Fibroblast of skin of scalp (primary cell): ENCODE results near the gene DNAJC22.

Experiments used
- DNase-seq: peaks from one replicate; pipeline ENCODE4 v3.0.0-alpha.2; 2013

Gene DNAJC22

DNA sequence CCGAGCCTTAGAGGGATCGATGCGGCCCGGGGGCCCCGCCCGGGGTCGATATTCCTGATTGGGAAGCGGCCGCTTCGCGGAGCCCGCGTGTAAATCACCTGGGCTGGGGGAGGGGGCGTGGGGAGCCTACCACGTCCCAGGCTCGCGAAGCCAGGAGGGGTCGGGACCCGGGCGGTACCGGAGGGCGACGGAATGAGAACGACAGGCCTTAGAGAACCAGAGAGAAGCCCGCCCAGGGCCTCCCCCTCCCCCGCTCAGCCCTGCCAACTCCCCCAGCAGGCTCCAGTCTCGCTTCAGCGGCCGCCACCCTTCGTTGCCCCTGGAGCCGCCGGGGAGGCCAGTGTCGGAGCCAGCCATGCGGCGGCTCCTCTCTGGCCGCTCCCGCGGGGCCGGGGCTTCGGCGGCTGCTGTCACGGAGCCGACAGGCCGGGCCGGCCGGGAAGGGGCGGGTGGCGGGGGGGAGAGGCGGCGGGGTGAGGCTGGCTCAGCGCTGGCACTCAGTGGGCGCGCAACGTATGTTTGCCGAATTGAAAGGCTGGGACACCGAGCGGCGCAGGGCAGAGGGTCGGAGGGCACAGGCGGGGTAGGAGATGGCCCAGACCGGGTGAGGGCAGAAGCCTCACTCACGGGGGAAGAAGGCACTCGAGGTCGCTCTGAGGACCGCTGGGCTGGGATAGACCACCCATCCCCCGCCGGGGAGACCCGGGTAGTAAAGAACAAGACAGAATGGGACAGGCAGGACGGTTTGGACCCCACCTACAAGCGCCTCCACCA lies 1.4 kb upstream of the DNAJC22 start:
- no peak for DNase-seq

DNA sequence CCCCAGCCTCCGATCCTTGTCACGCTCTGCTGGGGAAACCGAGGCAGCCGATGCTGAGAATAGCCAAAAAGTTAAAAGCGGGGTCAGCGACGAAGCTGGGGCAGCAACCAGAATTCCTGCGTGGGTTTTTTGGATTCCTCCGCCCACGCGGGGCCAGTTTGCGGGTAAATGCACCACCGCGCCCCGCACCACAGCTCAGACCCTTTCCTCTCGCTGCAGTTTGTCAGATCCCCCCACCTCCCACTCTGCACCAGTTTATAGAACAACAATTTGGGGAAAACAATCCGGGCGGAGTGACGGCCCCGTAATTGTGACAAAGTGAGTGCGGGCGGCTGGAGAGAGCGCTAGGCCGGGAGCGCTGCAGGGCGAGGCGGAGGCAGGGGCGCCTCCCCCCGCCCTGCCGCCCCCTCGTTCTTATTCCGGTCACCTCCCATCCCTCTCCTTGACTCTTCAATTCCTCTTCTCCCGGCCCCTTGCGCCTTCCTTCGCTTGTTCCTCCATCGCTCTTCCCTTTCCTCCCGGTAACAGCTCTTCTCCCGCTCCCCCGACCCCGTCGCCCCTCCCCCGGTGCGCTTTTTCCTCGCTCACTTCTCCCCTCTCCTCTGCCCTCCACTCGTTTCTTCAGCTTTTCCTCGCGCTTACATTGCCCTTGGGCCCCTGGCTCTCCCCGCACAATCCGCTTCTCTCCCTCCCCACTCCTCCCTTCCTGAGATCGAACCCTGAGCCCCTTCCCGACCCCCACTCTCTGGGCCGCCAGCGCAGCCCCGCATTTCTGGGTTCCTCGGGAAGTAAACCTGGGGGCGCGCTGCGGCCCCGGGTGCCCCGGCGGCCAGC lies 646 bp upstream of the DNAJC22 start:
- DNase-seq, result no peak

DNA sequence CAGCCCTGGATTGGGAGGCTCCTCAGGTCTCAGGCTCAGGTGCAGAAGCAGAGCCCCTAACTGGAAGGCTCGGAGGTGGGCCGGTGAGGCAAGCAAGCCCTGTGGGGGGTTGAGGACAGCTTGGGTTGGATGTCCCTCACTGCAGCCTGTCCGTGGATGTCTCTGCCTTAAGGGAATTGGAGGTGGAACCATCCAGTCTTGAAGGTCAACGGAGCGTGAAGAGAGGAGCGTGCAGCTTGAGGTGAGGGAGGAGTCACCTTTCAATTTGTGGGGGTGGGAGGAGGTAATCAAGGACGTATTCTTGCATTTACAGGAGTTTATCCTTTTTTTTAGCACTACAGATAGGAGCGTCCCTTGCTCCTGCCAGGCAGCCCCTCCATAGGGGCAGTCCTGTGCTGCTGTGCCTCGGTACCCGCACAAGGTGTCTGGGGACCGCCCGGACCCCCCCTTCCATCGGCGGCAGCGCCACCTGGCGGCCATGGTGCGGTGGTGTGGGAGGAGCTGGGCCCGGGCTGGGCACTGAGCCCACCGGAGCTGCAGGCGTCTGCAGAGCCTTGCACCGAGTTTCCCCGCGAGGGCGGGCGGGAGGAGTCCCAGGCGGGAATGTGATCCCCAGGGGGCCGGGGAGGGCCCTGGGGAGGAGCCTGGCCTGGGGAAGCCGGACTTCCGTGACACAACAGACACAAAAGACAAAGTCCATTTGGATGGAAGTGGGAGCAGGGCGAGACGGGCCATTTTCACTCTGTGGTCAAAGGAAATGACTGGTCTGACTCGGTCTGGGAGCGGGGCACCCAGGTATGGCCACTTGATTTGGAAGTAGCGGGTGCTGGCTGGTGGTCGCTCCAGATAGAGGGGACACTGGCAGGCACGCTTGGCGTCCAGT lies 864 bp downstream of the DNAJC22 start:
- peak; percentile 80 for DNase-seq

DNA sequence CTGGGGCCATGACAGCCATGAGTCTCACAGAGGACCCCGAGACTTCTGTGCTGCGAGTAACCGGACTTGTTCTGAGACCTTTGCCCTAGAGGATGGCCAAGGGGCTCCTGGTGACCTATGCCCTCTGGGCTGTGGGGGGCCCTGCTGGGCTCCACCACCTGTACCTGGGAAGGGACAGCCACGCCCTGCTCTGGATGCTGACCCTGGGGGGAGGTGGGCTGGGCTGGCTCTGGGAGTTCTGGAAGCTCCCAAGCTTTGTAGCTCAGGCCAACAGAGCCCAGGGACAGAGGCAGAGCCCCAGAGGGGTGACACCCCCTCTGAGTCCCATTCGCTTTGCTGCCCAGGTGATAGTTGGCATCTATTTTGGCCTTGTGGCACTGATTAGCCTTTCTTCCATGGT lies 2.1 kb downstream of the DNAJC22 start:
- no peak for DNase-seq

DNA sequence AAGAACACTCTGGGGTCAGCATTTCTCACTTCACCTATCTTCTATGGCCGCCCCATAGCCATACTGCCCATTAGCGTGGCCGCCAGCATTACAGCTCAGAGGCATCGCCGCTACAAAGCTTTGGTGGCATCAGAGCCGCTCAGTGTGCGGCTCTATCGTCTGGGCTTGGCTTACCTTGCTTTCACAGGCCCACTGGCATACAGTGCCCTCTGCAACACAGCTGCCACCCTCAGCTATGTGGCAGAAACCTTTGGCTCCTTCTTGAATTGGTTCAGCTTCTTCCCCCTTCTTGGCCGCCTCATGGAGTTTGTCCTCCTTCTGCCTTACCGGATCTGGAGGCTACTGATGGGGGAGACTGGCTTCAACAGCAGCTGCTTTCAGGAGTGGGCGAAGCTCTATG lies 2.6 kb downstream of the DNAJC22 start:
- DNase-seq, result no peak

DNA sequence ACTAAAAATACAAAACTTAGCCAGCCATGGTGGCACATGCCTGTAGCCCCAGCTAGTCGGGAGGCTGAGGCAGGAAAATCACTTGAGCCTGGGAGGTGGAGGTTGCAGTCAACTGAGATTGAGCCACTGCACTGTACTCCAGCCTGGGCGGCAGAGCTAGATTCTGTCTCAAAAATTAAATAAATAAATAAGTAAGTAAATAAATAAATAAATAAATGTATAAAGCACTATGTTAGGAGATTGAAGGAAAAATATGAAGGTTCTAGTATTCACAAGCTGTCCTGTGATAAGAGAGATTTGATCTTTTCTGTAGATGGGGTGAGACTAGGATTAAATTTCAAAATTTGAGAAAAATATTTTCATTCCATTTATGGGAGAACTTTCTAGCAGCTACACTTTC lies 5.7 kb downstream of the DNAJC22 start:
- DNase-seq, result no peak

DNA sequence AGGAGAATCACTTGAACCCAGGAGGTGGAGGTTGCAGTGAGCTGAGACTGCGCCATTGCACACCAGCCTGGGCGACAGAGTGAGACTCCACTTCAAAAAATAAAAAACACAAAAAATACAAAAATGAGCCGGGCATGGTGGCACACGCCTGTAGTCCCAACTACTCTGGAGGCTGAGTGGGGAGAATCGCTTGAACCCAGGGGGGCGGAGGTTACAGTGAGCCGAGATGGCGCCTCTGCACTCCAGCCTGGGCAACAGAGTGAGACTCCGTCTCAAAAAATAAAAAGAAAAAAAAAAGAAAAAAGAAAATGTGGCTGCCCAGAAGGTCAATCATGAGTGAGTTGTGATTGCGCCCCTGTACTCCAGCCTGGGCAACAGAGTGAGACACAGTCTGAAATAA lies 9.2 kb downstream of the DNAJC22 start:
- DNase-seq, result no peak

DNA sequence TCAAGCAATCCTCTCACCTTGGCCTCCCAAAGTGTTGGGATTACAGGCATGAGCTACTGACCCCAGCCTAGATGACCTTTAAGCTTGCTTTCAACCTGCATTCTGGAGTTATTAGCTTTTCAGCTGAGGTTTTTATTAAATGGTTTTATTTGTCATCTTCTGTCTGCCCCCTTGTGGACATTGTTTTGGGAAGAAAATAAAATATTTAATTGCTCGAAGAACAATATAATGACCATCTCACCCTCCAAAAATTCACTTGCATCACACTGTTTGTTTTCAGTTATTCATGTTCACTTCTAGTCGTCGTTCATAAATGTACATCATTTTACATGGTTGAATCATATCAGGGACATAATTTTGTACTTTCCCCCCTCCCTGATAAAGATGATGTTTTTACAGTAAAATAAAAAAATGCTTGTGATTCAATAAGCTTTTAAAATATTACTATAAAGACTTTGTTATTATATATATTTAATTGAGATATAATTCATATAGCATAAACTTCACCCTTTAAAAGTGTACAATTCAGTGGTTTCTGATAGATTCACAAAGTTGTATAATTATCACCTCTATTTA lies 10.5 kb downstream of the DNAJC22 start:
- peak; percentile 74 for DNase-seq

DNA sequence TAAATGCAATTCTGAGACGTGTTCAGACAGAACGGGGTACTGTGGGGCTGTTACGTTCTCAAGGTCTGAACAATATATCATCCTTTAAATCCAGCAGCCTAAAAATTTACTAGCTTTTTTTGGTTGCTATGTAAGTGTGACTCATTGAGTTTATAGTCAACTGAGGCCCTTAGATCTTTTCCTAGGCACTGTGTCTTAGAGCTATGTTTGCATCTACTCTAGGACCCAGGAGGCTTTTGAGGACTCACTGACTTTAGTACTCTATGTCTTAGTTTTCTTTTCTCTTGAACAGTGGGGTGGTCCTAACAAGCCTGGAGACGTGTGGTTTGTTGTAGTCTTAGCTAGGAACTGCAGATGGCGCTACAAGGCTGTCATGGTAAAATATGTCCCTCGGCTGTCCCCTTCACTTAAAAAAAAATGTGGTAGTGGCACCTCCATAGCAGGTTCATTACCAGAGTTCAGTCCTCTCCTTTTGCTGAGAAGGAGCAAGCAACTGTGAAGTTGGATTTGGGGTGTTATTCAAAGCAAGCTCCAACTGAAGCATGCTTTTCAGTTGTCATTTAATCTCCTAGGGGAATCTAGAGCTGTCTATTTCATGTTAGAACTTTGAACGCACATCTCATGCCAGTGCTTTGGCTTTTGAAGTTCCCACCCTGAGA lies 11.9 kb downstream of the DNAJC22 start:
- DNase-seq, result peak; percentile 66

DNA sequence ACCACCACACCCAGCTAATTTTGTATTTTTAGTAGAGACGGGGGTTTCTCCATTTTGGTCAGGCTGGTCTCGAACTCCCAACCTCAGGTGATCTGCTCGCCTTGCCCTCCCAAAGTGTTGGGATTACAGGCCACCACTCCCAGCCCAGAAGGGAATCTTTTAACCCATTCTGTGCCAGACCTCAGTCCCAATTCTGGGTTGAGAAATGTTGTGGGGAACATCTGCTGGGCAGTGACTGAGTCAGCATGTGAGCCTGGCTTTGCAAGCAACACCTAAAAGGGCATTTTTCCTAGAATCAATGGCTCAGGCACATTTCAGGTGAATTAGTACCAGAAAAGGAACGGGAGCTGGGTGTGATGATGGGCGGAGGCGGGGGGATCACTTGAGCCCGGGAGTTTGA lies 13.0 kb downstream of the DNAJC22 start:
- DNase-seq, result no peak

DNA sequence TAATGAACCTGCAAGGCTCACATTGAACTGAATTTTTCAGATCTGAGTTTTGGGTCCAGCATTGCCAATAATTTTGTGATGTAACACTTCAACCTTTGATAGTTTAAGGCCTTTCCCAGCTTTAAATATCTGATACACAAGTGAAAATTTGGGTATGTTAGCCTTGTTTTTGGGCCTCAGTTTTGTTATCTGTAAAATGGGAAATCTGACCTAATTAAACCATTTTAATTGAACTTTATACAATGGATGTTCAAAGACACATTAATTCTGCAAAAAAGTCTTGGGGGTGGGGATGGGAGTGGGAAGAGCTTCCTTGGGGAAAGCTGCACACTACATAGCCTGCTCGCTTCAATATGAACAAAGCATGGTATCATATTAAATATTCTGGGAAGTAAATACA lies 15.4 kb downstream of the DNAJC22 start:
- no peak for DNase-seq

DNA sequence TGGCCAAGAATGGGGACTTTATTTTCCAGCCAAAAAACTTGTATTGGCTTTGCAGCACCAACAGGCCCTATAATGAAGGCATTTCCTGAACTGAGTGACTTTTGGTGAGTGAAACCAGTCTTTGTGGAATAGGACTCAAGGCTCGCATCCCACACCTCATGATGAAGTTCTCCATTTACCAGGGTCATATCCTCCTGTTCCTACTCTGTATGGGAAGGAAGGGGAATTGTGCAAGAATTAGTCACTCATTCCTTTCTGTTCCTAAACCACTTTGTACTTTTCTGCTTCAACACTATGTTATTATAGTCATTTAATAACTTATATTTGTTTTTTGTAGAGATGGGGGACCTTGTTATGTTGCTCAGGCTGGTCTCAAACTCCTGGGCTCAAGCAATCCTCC lies 18.3 kb downstream of the DNAJC22 start:
- DNase-seq, result peak; percentile 53

DNA sequence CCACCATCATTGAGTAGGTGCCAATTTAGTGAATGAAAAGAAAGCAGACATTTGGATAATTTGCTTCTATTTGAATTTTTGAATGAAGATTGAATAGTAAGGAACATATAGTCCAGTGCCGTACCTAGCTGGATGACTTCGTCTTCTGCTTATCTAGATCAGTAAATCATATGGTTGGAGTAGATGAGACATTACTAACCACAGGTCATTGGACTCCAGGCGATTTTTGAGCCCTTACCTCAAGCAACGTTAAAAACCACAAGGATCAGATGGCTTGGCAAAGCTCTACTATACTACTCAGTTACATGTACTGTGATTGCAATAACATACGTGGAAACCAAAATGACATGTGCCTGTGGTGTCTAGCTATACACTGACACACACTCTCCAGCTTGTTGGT lies 18.9 kb downstream of the DNAJC22 start:
- no peak for DNase-seq

DNA sequence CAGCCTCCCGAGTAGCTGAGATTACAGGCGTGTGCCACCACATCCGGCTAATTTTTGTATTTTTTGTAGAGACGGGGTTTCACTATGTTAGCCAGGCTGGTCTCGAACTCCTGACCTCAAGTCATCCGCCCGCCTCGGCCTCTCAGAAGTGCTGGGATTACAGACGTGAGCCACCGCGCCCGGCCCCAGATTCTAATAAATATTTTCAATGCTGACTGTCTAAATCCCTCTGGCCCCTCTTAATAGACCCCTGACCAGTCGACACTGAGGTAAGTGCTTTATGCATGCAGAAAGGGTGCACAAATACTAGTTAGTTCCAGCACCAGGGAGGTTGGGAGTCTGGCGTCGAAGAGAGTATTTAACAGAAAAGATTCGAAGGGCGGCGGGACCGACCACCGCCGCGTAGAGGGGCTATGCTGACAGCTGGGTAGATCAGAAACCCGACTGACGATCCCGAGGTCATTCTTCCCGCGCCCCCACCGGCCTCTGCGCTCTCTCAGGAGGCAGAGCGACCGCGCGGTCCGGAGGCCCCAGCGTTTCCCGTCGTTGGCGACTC lies 19.5 kb downstream of the DNAJC22 start:
- no peak for DNase-seq

DNA sequence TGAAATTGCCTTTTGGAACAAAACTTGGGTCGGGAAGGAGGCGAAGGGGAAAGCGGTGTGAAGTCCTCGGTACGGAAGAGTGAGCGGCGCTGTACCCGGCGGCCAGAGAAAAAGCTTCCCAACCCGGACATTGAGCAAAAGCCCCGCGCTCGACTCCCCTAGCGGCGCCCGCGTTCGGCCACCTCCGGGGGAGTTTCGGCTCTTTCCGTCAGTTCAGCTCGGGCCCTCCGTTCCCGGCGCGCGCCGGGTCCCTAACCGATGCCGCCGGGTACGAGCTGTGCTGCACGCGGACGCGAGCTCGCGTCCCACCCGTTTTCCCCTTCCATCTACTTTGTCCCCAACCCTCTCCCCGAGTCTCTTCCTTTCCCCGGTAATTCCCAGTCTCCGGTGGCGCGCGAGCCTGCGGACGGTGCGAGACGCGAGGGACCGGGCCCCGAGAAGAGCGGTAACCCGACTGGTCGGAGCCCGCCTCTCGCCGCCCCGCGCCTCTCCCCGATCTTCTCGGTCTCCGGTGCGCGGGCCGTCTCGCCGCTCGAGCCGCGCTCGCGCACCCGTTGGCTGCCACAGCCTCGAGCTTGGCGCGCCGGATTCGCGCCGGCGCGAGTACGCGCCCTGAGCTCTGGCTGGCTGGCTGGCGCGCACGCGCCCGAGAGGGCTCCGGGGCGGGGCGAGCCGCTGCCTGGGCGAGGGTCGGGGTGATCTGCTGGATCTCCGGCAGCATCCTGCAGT lies 20.1 kb downstream of the DNAJC22 start:
- DNase-seq, result peak; percentile 95

DNA sequence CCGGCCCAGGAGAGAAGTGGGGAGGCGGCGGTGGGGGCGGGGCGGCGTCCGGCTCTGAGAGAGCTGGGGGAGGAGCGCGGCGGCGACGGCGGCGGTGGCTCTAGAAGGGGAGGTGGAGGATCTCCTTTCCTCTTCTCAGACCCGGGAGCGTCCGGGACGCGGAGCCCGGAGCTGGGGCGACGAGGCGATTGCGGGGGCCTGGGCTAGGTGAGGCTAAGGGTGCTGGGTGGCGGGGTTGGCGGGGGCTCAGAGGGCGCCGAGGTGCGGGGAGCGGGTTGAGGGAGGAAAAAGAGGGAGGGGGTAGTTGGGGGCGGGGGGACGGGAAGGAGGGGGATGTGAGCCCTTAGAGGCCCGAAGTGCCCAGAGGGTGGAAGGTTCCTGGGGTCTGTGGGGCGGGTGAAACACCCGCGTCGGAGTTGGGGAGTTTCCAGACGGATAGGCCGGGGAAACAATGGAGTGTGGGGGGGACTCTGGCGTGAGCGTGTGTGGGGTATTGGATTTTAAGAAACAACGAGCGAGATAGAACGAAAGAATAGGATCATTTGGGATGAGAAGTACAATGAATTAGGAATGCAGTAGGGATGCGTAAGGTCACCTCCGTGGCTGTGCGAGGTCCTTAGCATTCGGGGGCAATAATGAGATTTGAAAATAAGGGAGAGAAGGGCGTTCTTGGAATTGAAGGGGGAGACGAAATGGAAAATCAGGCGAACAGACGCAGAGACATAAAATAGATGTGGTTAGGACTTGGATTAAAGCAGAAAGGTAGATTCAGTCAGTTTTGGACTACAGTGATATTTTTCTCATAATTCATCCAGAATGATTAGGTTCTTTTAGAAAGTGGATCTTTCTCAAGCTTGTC lies 20.9 kb downstream of the DNAJC22 start, which contains the start of gene SPATS2:
Gene SPATS2 (plus strand): TSS at position 82 of the 859 bp plus-strand sequence. CDS start 93,551 bp downstream, outside the sequence.
- peak; percentile 25 for DNase-seq

DNA sequence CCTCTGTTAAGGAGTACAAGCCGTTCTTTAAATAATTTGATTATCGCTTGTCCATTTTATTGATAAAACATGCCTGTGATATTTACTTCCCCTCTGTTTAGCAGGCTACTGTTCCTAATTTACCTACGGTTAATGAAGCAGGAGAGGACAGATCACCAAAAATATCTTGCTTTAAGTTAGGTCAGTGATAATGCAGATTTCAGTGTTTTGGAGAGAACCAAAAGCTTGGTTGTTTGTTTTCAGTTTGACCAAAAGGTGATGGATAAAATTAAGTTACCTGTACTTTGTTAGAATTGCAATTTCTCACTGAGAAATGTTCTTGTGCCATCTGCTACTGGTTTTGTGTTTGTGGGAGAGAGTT lies 21.5 kb downstream of the DNAJC22 start:
- no peak for DNase-seq

DNA sequence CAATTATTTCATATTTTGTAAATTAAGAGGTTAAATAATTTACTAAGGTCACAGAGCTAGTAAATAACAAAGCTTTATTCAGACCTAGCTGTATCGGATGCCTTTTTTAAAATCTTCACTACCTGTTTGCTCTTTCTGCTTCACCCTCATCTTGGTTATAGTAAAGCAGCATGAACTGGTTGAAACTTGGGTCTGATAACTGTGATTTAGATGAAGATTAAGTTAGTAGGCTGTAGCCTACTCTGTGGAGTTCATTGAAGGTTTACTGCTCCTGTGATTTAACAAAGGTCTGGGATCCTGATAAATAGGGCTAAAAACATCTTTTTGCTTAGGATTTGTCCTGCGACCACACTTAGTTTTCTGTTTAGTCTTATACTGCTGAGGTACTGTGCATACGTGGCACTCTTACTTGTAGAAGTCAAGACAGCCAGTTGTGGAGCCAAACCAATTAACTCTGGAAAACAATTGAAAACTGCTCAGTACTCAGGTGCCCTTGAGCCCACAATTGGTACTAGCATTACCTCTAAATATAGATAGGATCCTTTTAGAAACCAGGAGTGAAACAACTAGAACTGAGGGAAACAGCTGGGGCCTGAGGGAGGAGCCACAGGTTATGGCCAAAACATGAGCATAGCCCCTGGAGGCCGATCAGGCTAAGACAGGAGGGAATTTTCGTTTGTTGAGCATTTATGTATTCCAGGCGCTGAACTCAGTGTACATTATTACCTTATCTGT lies 22.9 kb downstream of the DNAJC22 start:
- peak; percentile 35 for DNase-seq

DNA sequence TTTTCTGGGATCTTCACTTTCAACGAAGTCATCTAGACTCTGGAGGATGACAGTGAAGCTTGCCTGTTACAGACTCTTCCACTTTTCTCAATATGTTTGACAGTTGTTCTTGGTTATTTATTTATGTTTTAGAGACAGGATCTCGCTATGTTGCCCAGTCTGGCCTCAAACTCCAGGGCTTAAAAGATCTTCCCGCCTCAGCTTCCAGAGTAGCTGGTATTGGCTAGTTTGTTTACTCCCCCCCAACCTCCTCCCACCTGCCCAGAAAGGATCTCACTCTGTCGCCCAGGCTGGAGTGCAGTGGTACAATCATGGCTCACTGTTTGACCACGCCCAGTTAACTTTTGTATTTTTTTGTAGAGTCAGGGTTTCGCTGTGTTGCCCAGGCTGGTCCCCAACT lies 23.9 kb downstream of the DNAJC22 start:
- no peak for DNase-seq
